ENCODE measurements around the gene OR7D4.
"Not testable (repeated sequence)": the region's sequence is repeated elsewhere in the genome, so short reads cannot be mapped to it uniquely, and the experiment has no call there.

Gene OR7D4

GRCh38 chr19:9250630-9251029 is 31.2 kb upstream of the OR7D4 start, which contains the start of gene OR7E24:
OR7E24 (plus strand) TSS chr19:9250930; CDS start chr19:9251044, 114 bp downstream.
- TF ChIP-seq ZNF664 (tag by site-specific recombination; IDR thresholded peaks at IDR 0.05) (no peak), ZBTB21 (tag by site-specific recombination; IDR thresholded peaks at IDR 0.05) (no peak), ZNF624 (tag by site-specific recombination; IDR thresholded peaks at IDR 0.05) (no peak), ZNF341 (tag by site-specific recombination; IDR thresholded peaks at IDR 0.05; ENCODE audit: low read depth) (no peak), WT1 (tag by site-specific recombination; IDR thresholded peaks at IDR 0.05) (no peak), SALL2 (tag by site-specific recombination; IDR thresholded peaks at IDR 0.05; ENCODE audit: borderline replicate concordance) (no peak), KLF7 (tag by site-specific recombination; IDR thresholded peaks at IDR 0.05; ENCODE audit: borderline replicate concordance) (no peak), ZNF707 (tag by site-specific recombination; IDR thresholded peaks at IDR 0.05) (no peak), ZEB2 (tag by site-specific recombination; IDR thresholded peaks at IDR 0.05) (no peak), ZNF558 (tag by site-specific recombination; IDR thresholded peaks at IDR 0.05) (no peak), IKZF3 (tag by site-specific recombination; IDR thresholded peaks at IDR 0.05) (no peak), ZNF501 (tag by site-specific recombination; IDR thresholded peaks at IDR 0.05) (no peak), ZNF544 (tag by site-specific recombination; IDR thresholded peaks at IDR 0.05) (no peak)
- TF ChIP-seq, protein P1, sequence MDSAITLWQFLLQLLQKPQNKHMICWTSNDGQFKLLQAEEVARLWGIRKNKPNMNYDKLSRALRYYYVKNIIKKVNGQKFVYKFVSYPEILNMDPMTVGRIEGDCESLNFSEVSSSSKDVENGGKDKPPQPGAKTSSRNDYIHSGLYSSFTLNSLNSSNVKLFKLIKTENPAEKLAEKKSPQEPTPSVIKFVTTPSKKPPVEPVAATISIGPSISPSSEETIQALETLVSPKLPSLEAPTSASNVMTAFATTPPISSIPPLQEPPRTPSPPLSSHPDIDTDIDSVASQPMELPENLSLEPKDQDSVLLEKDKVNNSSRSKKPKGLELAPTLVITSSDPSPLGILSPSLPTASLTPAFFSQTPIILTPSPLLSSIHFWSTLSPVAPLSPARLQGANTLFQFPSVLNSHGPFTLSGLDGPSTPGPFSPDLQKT (IDR thresholded peaks at IDR 0.05; ENCODE audit: borderline replicate concordance, low read depth, low read length) = no peak
- TF ChIP-seq, protein P2, sequence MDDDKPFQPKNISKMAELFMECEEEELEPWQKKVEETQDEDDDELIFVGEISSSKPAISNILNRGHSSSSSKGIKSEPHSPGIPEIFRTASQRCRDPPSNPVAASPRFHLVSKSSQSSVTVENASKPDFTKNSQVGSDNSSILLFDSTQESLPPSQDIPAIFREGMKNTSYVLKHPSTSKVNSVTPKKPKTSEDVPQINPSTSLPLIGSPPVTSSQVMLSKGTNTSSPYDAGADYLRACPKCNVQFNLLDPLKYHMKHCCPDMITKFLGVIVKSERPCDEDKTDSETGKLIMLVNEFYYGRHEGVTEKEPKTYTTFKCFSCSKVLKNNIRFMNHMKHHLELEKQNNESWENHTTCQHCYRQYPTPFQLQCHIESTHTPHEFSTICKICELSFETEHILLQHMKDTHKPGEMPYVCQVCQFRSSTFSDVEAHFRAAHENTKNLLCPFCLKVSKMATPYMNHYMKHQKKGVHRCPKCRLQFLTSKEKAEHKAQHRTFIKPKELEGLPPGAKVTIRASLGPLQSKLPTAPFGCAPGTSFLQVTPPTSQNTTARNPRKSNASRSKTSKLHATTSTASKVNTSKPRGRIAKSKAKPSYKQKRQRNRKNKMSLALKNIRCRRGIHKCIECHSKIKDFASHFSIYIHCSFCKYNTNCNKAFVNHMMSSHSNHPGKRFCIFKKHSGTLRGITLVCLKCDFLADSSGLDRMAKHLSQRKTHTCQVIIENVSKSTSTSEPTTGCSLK (tag by site-specific recombination; IDR thresholded peaks at IDR 0.05) = no peak
- TF ChIP-seq, protein P3, sequence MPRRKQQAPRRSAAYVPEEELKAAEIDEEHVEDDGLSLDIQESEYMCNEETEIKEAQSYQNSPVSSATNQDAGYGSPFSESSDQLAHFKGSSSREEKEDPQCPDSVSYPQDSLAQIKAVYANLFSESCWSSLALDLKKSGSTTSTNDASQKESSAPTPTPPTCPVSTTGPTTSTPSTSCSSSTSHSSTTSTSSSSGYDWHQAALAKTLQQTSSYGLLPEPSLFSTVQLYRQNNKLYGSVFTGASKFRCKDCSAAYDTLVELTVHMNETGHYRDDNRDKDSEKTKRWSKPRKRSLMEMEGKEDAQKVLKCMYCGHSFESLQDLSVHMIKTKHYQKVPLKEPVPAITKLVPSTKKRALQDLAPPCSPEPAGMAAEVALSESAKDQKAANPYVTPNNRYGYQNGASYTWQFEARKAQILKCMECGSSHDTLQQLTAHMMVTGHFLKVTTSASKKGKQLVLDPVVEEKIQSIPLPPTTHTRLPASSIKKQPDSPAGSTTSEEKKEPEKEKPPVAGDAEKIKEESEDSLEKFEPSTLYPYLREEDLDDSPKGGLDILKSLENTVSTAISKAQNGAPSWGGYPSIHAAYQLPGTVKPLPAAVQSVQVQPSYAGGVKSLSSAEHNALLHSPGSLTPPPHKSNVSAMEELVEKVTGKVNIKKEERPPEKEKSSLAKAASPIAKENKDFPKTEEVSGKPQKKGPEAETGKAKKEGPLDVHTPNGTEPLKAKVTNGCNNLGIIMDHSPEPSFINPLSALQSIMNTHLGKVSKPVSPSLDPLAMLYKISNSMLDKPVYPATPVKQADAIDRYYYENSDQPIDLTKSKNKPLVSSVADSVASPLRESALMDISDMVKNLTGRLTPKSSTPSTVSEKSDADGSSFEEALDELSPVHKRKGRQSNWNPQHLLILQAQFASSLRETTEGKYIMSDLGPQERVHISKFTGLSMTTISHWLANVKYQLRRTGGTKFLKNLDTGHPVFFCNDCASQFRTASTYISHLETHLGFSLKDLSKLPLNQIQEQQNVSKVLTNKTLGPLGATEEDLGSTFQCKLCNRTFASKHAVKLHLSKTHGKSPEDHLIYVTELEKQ (tag by site-specific recombination; IDR thresholded peaks at IDR 0.05; ENCODE audit: borderline replicate concordance) = no peak
- Histone ChIP-seq H3K27ac (ENCODE audit: extremely low read depth, low read depth, low read length) (no peak within 1 kb of the TSS), H3K36me3 (ENCODE audit: control insufficient read depth in 2 of 2, insufficient read depth in 1 of 2, low read length in 2 of 2) (no peaks in the 10 kb centered on the region), H3K4me1 (ENCODE audit: control insufficient read depth, insufficient read depth, low read length) (no peaks in the 10 kb centered on the region), H3K9me3 (ENCODE audit: control insufficient read depth, insufficient read depth, low read depth, low read length) (no peaks in the 10 kb centered on the region), H3K4me3 (ENCODE audit: low read depth, low read length) (no peak within 1 kb of the TSS)
- ChIA-PET POLR2A (no interaction called here), CTCF (no interaction called here)

DNA sequence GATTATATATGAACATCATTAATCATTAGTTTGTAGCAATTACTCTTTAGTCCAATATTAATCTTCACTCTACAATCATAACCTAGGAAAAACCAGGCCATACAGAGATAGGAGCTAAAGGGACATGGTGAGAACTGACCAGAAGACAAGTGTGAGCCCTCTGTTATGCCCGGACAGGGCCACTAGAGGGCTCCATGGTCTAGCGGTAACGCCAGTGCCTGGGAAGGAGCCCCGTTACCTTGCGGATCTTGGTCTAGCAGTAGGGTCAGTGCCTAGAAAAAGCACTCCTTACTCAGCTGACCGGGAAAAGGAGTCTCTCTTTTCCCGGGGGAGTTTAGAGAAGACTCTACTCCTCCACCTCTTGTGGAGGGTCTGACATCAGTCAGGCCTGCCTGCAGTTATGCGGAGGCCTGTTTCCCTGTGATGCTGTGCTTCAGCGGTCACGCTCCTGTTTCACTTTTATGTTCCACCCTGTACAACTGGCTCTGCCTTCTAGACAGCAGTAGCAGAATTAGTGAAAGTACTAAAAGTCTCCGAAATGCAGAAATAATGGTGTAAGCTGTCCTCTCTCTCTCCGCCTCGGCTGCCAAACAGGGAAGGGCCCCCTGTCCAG is 13.8 kb downstream of the OR7D4 start:
- ChIA-PET POLR2A (no interaction called here), CTCF (interaction anchor here (0.6 to 1.7 kb wide), 13 partner anchors 10 to 624 kb away, joined by 3 to 5 read pairs (median 3); partner anchors contain the start of gene OR1M1)
- no peaks in the 10 kb centered on the region for H3K9me3 ChIP-seq (ENCODE audit: control insufficient read depth, insufficient read depth, low read depth, low read length)
- TF ChIP-seq SCRT1 (tag by site-specific recombination; IDR thresholded peaks at IDR 0.05; ENCODE audit: borderline replicate concordance) (no peak), ZNF654 (tag by site-specific recombination; IDR thresholded peaks at IDR 0.05; ENCODE audit: low read depth) (peak; percentile 72), IKZF3 (tag by site-specific recombination; IDR thresholded peaks at IDR 0.05) (no peak), CTCF (tag by site-specific recombination; IDR thresholded peaks at IDR 0.05) (0 out of 2 replicates have a peak, but pooled peaks have one; percentile 11)
- TF ChIP-seq, protein P4, sequence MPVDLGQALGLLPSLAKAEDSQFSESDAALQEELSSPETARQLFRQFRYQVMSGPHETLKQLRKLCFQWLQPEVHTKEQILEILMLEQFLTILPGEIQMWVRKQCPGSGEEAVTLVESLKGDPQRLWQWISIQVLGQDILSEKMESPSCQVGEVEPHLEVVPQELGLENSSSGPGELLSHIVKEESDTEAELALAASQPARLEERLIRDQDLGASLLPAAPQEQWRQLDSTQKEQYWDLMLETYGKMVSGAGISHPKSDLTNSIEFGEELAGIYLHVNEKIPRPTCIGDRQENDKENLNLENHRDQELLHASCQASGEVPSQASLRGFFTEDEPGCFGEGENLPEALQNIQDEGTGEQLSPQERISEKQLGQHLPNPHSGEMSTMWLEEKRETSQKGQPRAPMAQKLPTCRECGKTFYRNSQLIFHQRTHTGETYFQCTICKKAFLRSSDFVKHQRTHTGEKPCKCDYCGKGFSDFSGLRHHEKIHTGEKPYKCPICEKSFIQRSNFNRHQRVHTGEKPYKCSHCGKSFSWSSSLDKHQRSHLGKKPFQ (tag by site-specific recombination; IDR thresholded peaks at IDR 0.05) = peak; percentile 83
- H3K4me3 ChIP-seq (ENCODE audit: low read depth, low read length) = no peak overlapping the region
- H3K36me3 ChIP-seq (ENCODE audit: control insufficient read depth in 2 of 2, insufficient read depth in 1 of 2, low read length in 2 of 2) = no peaks in the 10 kb centered on the region
- H3K4me1 ChIP-seq (ENCODE audit: control insufficient read depth, insufficient read depth, low read length) = no peaks in the 10 kb centered on the region
- no peak overlapping the region for H3K27ac ChIP-seq (ENCODE audit: extremely low read depth, low read depth, low read length)

GRCh38 chr19:9198044-9198443 is 21.3 kb downstream of the OR7D4 start:
- POLR2A ChIA-PET; H3K9me3 ChIP-seq (ENCODE audit: control insufficient read depth, insufficient read depth, low read depth, low read length); H3K4me1 ChIP-seq (ENCODE audit: control insufficient read depth, insufficient read depth, low read length); H3K4me3 ChIP-seq (ENCODE audit: low read depth, low read length); H3K36me3 ChIP-seq (ENCODE audit: control insufficient read depth in 2 of 2, insufficient read depth in 1 of 2, low read length in 2 of 2); H3K27ac ChIP-seq (ENCODE audit: extremely low read depth, low read depth, low read length): not testable (repeated sequence)
- CTCF ChIA-PET = interaction anchor here (0.5 to 1.4 kb wide), 3 partner anchors 8 to 237 kb away, joined by 3 to 5 read pairs (median 4); no protein-coding TSS in a partner anchor

All from HEK293 (cell line).